ENCODE measurements around the gene TMEM63C.
A peak's percentile ranks its signal among the peaks of the same experiment; 100 is the strongest.

Gene TMEM63C

DNA sequence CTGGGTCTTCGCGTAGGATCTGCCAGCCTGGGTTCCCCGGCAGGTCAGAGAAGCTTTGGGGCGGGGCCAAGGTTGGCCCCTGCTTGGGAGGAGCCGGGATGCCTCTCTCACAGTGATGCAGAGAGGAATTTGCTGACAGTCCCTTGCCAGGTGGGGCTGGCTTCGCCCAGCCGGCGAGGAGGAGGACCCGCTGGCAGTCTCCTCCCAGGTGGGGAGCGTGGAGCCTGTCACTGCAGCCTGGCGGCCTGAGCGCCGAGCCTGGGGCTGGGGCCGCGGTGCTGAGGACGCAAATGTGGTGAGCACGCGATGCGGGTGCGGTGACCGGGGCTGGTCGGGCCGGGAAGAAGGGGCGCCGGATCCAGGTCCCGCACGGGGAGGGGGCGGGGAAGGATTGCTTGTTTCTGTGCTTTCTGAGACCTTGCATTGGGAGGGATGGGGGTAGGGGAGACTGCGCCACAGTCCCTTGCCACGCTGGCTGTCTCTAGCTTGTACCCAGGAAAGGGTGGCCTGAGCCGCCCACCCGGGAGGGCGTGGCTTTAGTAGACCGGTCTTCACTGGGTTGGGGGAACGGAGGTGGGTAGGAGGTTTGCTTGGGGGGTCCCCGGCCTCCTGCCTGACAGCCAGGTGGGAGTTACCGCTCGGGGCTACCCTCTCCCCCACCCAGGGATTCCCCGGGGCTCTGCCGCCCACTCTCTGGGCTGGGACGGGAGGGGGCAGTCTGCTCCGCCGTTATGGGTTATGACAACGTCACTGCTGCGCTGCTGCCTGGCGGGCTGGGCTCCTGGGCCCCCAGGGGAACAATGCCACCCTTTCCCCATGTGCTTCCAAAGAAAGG, at the start of gene TMEM63C:
TSS of gene TMEM63C (plus strand) at position 196 of the 835 bp plus-strand sequence. CDS start 37,016 bp downstream, outside the sequence.
- FAIRE-seq (no peak), DNase-seq (ENCODE audit: insufficient read length, low spot score) (peak; percentile 58)
- TF ChIP-seq, protein P1, sequence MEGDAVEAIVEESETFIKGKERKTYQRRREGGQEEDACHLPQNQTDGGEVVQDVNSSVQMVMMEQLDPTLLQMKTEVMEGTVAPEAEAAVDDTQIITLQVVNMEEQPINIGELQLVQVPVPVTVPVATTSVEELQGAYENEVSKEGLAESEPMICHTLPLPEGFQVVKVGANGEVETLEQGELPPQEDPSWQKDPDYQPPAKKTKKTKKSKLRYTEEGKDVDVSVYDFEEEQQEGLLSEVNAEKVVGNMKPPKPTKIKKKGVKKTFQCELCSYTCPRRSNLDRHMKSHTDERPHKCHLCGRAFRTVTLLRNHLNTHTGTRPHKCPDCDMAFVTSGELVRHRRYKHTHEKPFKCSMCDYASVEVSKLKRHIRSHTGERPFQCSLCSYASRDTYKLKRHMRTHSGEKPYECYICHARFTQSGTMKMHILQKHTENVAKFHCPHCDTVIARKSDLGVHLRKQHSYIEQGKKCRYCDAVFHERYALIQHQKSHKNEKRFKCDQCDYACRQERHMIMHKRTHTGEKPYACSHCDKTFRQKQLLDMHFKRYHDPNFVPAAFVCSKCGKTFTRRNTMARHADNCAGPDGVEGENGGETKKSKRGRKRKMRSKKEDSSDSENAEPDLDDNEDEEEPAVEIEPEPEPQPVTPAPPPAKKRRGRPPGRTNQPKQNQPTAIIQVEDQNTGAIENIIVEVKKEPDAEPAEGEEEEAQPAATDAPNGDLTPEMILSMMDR (IDR thresholded peaks at IDR 0.05; ENCODE audit: insufficient read depth, missing control alignments) = no peak

DNA sequence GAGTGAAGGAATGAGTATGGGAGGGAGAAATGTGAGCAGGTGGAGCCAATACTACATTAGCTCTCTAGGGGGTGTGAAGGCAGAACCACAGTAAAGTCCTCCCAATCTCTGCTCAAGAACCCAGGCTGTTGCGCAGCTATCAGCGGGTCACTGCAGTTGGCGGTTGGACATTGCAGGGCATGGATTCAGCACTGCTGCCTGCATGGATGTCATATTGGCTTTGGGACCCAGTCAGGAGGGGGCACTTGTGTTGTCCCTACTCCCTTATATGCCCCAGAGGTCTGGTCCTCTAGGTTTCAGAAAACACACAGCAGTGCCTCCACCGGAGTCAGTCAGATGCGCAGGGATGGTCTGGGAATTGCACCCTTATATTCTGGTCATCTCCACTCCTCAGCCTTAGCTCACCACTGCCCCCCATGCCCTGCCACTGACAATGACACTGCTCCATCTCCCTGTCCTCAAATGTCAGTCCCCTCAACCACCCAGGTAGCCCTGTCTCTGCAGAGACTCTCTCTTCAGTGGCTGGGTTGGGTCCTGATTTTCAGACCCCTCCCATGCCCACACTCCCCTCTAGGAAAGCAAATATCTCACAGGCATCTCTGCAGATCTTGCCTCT, 49.6 kb upstream of the TMEM63C start:
- TF ChIP-seq, protein P1 (IDR thresholded peaks at IDR 0.05; ENCODE audit: insufficient read depth, missing control alignments) = no peak
- DNase-seq (ENCODE audit: insufficient read length, low spot score) (no peak), FAIRE-seq (no peak)

GRCh38 chr14:77133720-77134338, 47.8 kb upstream of the TMEM63C start:
- FAIRE-seq = no peak
- no peak for DNase-seq (ENCODE audit: insufficient read length, low spot score)
- TF ChIP-seq, protein P1 (IDR thresholded peaks at IDR 0.05; ENCODE audit: insufficient read depth, missing control alignments) = no peak

DNA sequence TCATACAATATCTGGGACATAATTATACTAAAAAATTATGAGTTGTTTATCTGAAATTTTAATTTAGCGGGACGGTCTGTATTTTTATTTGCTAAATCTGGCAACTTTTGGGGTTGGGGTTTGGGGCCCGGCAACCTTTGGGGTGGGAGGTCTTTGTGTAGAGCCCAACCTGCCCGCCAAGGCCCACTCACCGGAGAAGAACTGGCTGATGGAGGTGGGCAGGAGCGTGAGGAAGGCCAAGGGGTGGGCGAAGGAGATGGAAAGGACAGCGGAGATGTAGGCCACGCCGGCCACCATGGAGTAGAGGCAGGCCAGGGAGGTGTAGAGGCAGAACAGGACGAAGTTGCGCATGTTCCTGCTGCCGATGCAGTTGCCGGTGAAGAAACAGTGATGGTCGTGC, 42.6 kb upstream of the TMEM63C start:
- TF ChIP-seq, protein P1 (IDR thresholded peaks at IDR 0.05; ENCODE audit: insufficient read depth, missing control alignments) = no peak
- DNase-seq (ENCODE audit: insufficient read length, low spot score) (no peak), FAIRE-seq (no peak)

DNA sequence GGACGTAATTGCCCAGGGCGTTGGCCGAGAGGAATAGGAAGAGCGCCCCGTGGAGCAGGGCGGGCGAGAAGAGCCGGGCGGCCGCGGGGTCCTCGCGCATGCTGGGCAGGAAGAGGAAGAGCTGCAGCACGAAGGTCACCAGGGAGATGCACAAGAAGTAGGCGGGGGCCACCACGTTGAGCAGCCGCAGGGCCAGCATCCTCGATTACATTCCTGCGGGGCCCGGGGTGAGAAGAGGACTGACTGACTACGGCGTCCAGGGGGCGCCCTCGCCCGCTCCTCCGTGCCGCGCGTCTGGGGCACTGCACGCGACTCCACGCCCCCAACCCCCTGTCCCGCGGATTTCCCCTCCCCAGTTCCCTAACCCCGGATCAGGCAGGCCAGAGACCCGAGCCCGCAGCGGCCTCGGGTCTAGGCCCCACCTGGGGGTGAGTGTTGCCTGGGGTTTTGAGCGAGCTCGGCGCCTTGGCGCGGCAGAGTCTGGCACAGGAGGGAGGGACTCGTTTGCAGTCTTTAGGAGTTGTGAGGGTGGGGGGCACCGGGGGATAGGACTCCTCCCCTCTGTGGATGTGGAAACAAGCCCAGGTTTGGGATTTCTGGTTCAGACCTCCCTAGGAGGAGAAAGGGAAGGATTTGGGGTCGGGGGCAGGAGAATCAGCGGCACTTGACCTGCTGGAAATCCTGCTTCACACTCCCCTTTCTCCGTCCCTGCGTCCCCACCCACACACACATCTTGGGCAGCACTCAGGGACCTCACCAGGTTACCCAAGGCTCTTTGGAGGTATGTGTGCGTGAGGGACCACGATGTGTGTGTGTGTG, 41.8 kb upstream of the TMEM63C start:
- FAIRE-seq (no peak), DNase-seq (ENCODE audit: insufficient read length, low spot score) (peak; percentile 69)
- TF ChIP-seq, protein P1 (IDR thresholded peaks at IDR 0.05; ENCODE audit: insufficient read depth, missing control alignments) = peak; percentile 69

DNA sequence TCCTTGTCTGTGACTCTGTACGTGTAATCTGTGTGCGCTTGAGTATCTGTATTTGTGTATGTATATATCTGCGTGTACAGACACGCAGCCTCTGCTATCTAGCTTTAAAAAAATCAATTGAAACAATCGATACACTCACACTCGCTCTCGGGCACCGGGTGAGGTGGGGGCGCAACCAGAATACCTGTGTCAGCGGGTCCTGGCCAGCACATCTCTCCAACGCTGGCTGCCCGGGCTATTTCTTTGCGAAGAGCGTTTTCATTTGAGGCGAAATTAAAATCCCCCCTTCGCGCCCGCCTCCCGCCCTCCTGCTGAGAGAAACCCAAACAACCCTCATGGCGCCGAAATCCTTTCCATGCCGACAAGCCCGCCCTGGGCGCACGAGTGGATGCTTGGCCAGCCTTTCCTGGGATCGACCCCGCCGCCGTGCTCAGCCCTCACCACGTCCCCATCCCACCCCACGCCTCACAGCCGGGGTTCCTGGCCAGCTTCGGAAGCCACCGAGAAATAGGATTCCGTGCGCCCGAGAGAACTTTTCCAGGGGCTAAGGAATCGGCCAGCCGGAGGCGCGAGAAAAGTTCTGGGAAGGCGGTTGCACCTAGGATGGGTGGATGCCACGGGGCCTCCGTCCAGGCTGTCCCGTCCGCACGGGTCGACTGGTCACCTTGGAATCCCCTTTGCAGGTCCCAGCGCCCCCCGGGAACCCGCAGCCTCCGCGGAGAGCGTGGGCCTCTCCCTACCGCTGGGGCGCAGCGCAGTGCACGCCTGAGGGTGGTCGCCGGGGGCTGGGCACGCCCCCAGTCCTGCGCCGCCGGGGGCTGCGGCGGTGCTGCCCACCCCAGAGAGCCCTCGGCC, 41.0 kb upstream of the TMEM63C start:
- DNase-seq (ENCODE audit: insufficient read length, low spot score) = no peak
- TF ChIP-seq, protein P1 (IDR thresholded peaks at IDR 0.05; ENCODE audit: insufficient read depth, missing control alignments) = no peak
- no peak for FAIRE-seq

Measured in D721Med (cell line).